ENCODE measurements around the gene EPHB1. TPM values are rescaled to one million over a fixed set of nuclear protein-coding genes. Genes with fewer than 3 reads are reported as not detected.

Gene EPHB1
- total RNA-seq, 2 donors from 2014 or later = 1.3 to 3.5 TPM

DNA sequence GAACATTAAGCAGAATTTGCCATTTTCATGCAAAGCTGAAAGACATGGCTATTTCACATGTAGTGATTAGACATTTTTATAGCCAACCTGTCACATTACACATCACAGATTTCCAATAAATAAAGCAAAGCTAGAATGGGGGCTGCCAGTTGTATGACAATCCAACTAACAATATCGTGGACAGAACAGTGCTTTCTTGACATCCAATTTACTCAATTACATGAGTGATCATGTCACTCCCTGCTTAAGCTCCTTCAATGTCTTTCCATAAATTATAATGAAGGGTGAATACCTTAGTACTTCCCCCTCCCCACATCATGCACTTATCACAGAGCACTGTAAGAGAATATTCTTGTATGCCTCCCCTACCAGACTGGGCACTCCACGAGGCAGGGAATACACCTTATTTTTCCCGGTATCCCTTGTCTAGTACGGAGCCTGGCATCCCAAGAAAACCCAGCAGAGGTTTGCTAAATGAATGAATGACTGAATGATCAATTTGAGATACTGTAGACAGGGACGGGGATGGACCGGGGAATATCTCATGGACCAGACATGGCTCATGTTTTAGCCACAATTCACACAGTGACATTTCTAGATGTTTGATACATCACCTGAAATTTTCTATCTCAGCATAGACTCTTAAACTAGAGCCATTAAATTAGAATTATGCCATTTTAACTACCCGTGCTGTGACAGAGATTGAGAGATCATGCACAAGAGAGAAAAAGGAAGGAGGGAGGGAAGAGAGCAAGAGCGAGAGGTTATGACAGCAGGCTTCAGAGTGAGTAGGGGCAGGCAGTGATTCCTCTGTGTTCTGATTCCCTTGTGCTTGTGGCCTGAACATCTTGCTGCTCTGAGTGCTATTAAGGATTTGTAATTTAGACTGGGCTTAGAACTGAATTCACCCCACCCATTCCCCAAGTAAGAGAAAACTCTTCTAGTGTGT lies 77.7 kb downstream of the EPHB1 start:
- Mint-ChIP-seq H3K4me1 (peaks cover 2% of the 10 kb centered on the region), H3K27me3 (peaks cover 8% of the 10 kb centered on the region), H3K4me3 (no peak overlapping the region), H3K36me3 (ENCODE audit: low read depth) (peaks cover 3% of the 10 kb centered on the region), H3K27ac (no peak overlapping the region)
- no peak for DNase-seq
- no peaks in the 10 kb centered on the region for H3K9me3 ChIP-seq (ENCODE audit: control insufficient read depth, low read length, poor library complexity, severe bottlenecking)
- no peak for ATAC-seq

DNA sequence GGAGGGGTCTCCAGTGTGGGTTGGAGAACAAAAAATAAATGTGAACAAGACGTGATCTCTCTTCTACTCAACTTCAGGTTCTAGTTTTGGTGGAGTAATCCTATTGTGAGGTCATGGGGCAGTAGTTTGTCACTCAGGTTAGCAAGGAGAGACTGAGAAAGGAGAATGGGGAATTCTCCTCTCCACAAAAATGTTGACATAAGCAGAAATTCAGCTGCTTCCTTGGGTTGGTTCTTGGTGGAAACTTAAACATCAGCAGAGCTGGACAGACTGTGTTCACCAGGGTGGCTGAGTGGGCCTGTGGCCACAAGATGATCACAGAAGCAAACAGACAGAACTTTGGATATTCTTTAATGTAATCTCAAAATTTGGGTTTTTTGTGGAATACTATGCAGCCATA lies 78.7 kb downstream of the EPHB1 start:
- Mint-ChIP-seq H3K27ac (no peak overlapping the region), H3K27me3 (peaks cover 12% of the 10 kb centered on the region), H3K36me3 (ENCODE audit: low read depth) (peaks cover 3% of the 10 kb centered on the region), H3K4me1 (peaks cover 2% of the 10 kb centered on the region), H3K4me3 (no peak overlapping the region)
- ATAC-seq (no peak), DNase-seq (no peak)
- no peaks in the 10 kb centered on the region for H3K9me3 ChIP-seq (ENCODE audit: control insufficient read depth, low read length, poor library complexity, severe bottlenecking)

DNA sequence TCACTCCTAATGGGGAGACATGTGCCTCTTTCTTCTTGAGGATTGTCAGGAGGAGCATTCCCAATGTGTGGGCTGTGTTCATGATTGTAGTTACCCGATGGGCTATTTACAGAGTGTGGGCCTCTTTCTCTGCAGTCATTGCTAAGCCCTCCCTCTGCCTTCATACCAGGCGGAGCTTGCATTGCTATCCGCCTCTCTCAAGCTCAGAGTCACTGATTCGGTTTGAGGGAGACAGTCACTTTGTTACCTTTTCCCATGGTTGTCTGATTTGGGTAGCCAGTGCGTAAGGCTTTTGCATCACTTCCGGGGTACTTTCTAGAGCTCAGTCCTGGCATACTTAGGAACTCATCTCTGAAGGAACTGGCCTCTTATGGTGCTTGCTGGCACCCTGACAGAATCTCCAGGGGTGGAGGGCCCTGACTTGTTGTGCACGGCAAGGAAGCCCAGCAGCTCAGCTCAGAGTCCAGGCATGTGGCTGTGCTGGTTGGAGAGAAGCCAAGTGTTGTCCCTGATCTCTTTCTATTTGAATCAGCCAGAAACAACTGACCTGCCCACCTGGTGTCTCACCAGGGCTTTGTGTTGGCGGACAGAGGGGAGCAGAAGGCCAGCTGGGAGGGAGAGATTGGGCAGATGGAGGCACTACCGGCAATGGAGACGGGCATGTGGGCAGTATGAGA lies 79.8 kb downstream of the EPHB1 start:
- Mint-ChIP-seq H3K4me1 (no peaks in the 10 kb centered on the region), H3K4me3 (no peak overlapping the region)

DNA sequence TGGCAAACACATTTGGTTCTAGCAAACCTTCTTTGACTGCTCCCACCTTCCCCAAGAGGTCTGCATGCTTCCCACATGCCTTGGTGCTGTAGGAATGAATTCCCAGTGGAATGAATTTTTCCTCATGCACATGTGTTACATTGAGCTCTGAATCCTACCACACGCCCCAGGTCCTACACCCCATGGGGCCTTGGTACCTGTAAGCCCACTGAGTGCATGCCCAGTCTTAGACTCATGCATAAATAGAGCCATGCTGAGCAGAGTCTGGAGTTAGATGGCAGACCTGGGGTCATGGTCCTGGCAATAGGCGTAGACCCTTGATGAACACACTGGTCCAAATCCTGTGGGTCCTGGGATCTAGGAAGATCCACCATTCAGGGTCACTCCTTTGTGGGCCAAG lies 81.8 kb downstream of the EPHB1 start:
- peaks cover 12% of the 10 kb centered on the region for H3K27me3 Mint-ChIP-seq
- DNase-seq = no peak
- H3K36me3 Mint-ChIP-seq (ENCODE audit: low read depth) = no peaks in the 10 kb centered on the region
- no peak overlapping the region for H3K4me3 Mint-ChIP-seq
- ATAC-seq = no peak
- no peaks in the 10 kb centered on the region for H3K4me1 Mint-ChIP-seq
- H3K9me3 ChIP-seq (ENCODE audit: control insufficient read depth, low read length, poor library complexity, severe bottlenecking) = no peaks in the 10 kb centered on the region
- H3K27ac Mint-ChIP-seq = no peak overlapping the region

More for the DNA sequence above, 79.8 kb downstream of the EPHB1 start:
- Mint-ChIP-seq H3K27ac (no peak overlapping the region), H3K27me3 (peaks cover 15% of the 10 kb centered on the region), H3K36me3 (ENCODE audit: low read depth) (no peaks in the 10 kb centered on the region)
- ATAC-seq (no peak), DNase-seq (no peak)
- no peaks in the 10 kb centered on the region for H3K9me3 ChIP-seq (ENCODE audit: control insufficient read depth, low read length, poor library complexity, severe bottlenecking)

DNA sequence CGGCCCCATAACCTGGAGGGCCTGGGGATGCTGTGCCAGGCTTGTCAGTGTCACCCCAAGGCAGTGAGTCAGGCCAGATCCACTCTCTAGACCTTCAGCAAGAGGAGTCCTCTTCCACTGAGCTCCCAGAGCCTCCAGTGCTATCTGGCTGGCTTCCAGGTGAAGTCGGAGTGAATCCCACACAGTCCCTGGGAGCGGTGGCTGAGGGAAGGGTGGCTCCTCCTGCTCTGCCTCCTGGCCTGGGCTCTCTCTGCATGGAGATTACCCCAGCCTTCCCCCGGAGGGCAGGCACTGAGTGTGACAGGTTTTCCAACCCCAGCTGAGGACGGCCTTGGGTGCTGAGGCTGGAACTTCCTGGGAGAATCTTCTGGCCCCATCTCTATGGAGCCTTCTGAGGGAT lies 82.7 kb downstream of the EPHB1 start:
- no peaks in the 10 kb centered on the region for H3K9me3 ChIP-seq (ENCODE audit: control insufficient read depth, low read length, poor library complexity, severe bottlenecking)
- Mint-ChIP-seq H3K4me3 (no peak overlapping the region), H3K4me1 (no peaks in the 10 kb centered on the region), H3K27ac (no peak overlapping the region), H3K36me3 (ENCODE audit: low read depth) (no peaks in the 10 kb centered on the region), H3K27me3 (peaks cover 7% of the 10 kb centered on the region)
- ATAC-seq (no peak), DNase-seq (no peak)

DNA sequence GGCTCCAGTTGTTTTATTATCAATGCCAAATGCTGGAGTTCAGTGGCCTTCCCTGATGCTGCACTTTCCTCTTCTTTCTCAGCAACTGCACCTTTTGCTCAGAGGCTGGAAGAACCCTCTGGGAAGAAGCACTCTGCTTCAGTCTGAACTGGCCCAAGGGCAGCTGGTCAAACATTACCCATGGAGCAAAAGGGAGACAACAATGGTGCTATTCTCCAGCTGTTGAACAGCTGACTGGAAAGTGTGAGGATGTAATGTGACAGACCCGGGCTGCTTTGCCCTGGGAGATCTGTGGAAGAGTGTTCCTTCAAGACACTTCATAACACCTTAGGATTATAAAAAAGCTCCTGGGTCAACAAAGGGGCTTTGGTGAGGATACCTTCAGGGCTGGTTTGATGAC lies 84.9 kb downstream of the EPHB1 start:
- DNase-seq = no peak
- peaks cover 2% of the 10 kb centered on the region for H3K36me3 Mint-ChIP-seq (ENCODE audit: low read depth)
- ATAC-seq = no peak
- H3K27ac Mint-ChIP-seq = no peak overlapping the region
- H3K9me3 ChIP-seq (ENCODE audit: control insufficient read depth, low read length, poor library complexity, severe bottlenecking) = no peaks in the 10 kb centered on the region
- no peak overlapping the region for H3K4me3 Mint-ChIP-seq
- no peaks in the 10 kb centered on the region for H3K4me1 Mint-ChIP-seq
- H3K27me3 Mint-ChIP-seq = peaks cover 7% of the 10 kb centered on the region

DNA sequence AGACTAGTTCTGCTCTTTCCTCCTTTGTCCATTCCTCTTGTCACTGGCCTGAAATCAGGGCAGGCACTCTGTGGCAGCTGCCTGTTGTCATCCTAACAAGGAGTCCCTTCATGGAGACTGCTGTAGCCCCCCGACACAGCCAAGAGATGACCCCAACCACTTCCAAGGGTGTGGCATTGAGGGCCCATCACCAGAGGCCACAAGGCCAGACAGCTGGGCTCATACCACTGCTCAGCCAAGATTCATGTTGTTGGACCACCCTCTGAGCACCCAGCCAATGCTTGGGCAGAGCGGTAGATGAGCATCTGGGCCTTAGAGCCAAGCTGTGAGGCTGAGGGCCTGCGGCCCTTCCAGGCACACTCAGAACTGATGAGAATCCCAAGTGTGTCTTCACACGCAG lies 85.4 kb downstream of the EPHB1 start:
- no peaks in the 10 kb centered on the region for H3K4me1 Mint-ChIP-seq
- no peak for DNase-seq
- no peak for ATAC-seq
- no peak overlapping the region for H3K4me3 Mint-ChIP-seq
- H3K27ac Mint-ChIP-seq = no peak overlapping the region
- H3K9me3 ChIP-seq (ENCODE audit: control insufficient read depth, low read length, poor library complexity, severe bottlenecking) = no peaks in the 10 kb centered on the region
- peaks cover 7% of the 10 kb centered on the region for H3K27me3 Mint-ChIP-seq
- H3K36me3 Mint-ChIP-seq (ENCODE audit: low read depth) = peaks cover 2% of the 10 kb centered on the region

DNA sequence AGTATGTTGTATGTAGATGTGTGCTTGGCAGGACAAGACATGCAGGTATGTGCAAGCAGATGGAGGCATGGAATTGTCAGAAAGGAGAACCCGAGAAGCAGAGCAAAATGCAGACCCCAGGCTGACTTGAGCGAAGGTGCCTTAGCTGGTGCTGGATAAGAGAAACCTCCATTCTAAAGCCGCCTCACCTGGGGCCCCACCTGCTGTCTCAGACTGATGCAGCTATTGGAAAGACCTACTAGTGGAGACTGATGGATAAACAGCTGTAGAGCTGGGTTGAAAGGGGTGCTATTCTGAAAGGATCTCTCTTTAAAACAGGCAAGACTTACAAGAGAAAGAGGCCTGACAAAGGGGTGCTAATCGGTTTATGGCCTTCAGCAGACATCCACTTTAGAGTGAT lies 86.2 kb downstream of the EPHB1 start:
- H3K36me3 Mint-ChIP-seq (ENCODE audit: low read depth) = peaks cover 2% of the 10 kb centered on the region
- H3K4me3 Mint-ChIP-seq = no peak overlapping the region
- no peak for ATAC-seq

DNA sequence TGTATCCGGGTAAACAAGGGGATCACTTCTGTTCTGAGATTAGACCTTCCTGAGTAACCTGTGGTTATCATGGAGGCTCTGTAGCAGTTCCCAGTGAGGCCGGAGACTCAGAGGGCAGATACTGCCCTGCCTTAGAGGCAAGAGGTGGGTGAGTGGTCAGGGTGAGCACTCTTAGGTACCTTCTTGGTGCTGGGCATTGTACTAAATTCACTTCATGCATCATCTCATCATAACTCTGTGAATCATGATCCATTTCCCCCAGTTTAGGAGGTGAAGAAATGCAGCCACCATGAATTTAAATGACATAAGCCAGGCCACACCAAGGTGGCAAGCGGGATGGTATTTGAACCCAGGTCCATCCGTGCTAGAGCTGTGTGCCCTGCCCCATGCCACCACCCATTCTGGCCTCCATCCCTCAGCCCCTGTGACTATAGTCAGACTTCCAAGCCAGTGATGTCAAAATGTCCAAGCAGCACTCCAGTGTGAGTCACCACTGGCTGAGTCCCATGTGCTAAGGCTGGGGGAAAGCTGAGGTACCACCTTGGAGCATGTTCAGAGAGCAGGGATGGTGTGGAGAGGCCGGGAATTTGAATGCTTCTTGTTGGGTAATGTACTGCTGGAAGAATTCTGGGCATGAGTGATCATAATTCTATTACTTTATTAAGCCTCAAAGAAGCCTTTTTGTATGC lies 88.8 kb downstream of the EPHB1 start:
- ATAC-seq (no peak), DNase-seq (no peak)
- no peaks in the 10 kb centered on the region for H3K9me3 ChIP-seq (ENCODE audit: control insufficient read depth, low read length, poor library complexity, severe bottlenecking)
- Mint-ChIP-seq H3K4me3 (no peak overlapping the region), H3K27me3 (peaks cover 3% of the 10 kb centered on the region), H3K36me3 (ENCODE audit: low read depth) (peaks cover 2% of the 10 kb centered on the region), H3K27ac (no peak overlapping the region), H3K4me1 (no peaks in the 10 kb centered on the region)

More for the DNA sequence above, 86.2 kb downstream of the EPHB1 start:
- Mint-ChIP-seq H3K27ac (no peak overlapping the region), H3K4me1 (no peaks in the 10 kb centered on the region), H3K27me3 (peaks cover 7% of the 10 kb centered on the region)
- no peaks in the 10 kb centered on the region for H3K9me3 ChIP-seq (ENCODE audit: control insufficient read depth, low read length, poor library complexity, severe bottlenecking)
- no peak for DNase-seq

DNA sequence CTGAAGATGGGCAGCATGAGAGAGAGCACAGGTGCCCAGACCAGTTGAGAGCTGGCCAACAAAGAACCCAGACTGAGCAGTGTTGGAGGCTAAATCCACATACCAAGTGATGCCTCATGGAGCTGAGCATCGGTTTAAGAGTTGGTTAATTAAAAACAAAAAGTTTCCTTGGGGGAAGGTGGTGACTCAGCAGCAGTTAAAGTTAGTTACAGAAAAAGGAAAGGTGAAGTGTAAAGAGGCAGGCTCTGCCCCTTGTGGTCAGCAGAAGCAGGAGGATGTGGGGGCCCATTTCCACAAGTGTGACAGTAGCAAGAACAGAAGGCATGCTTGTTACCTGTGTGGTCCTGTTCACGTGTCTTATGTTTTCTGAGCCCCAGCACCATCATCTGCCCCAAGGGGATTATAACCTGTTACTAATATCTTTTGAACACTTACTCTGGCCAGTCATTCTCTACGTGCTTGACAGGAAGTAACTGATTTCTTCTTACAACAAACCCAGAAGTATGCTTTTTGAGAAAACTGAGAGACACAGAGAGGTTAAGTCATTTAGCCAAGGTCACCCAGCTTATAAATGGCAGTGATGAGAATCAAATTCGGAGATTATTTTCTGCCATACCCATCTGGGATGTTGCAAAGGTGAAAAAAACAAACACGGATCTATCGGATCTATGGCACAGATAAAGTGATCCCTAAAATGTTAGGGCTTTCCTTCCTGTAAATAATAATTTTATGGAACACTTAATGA lies 91.0 kb downstream of the EPHB1 start:
- no peak for ATAC-seq
- Mint-ChIP-seq H3K4me1 (no peaks in the 10 kb centered on the region), H3K27me3 (no peaks in the 10 kb centered on the region), H3K4me3 (no peak overlapping the region), H3K27ac (no peak overlapping the region), H3K36me3 (ENCODE audit: low read depth) (peaks cover 2% of the 10 kb centered on the region)
- H3K9me3 ChIP-seq (ENCODE audit: control insufficient read depth, low read length, poor library complexity, severe bottlenecking) = no peaks in the 10 kb centered on the region
- DNase-seq = no peak

DNA sequence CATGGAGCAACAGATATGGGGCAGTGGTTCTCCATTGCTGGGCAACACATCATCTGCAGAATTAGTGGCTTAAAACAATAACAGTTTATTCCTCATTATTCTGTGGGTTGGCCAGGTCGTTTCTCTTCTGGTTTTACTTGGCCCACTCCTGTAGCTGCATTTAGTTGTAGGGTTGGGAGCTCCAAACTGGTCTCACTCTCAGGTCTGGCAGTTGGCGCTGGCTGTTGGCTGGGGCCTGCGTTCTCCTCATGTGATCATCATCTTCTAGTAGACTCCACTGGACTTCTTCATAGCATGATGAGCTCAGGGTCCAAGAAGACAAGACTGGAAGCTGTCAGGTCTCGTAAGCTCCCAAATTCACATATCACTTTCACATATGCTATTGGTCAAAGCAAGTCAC lies 91.9 kb downstream of the EPHB1 start:
- no peak overlapping the region for H3K27ac Mint-ChIP-seq
- peaks cover 2% of the 10 kb centered on the region for H3K36me3 Mint-ChIP-seq (ENCODE audit: low read depth)
- H3K4me1 Mint-ChIP-seq = no peaks in the 10 kb centered on the region
- no peak overlapping the region for H3K4me3 Mint-ChIP-seq
- H3K9me3 ChIP-seq (ENCODE audit: control insufficient read depth, low read length, poor library complexity, severe bottlenecking) = no peaks in the 10 kb centered on the region
- DNase-seq (no peak), ATAC-seq (no peak)
- no peaks in the 10 kb centered on the region for H3K27me3 Mint-ChIP-seq

DNA sequence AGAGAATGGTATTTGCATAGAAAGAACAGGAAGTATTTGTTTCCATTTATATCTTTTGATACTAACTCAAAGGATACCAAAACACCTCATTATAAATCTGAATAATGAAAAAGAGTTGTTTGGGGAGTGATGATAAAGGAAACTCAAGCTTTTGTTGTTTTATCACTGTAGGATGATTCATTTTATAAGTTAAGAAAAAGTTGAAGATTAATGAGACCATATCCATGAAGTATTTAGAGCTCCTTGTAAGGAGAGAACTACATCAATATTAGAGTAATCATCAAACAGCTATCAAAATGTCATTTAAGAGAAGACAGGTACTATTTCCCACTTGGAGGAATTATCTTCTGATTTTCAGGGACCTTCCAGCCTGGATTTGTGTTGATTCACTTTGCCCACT lies 92.5 kb downstream of the EPHB1 start:
- ATAC-seq = no peak
- Mint-ChIP-seq H3K27me3 (no peaks in the 10 kb centered on the region), H3K27ac (no peak overlapping the region), H3K4me3 (no peak overlapping the region), H3K4me1 (no peaks in the 10 kb centered on the region), H3K36me3 (ENCODE audit: low read depth) (peaks cover 2% of the 10 kb centered on the region)
- H3K9me3 ChIP-seq (ENCODE audit: control insufficient read depth, low read length, poor library complexity, severe bottlenecking) = no peaks in the 10 kb centered on the region
- DNase-seq = no peak

DNA sequence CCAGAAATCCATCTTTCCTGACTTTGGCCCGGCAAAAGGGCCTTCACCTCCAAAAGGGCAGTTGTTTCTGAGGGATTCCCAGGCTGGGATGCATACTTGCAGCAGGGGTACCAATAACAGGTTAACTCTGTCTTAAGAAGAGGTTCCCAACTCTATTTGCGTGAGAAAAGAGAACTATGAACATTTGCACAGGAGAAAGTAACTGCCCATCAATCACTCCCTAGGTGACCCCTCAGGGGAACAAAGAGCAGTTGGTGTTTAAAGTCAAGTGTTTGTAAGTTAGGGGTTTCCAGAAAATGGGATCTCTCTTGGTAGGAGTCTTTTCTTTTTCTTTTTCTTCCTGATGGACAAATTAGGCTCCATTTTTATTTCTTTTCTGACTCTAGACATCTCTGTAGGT lies 97.3 kb downstream of the EPHB1 start:
- no peaks in the 10 kb centered on the region for H3K9me3 ChIP-seq (ENCODE audit: control insufficient read depth, low read length, poor library complexity, severe bottlenecking)
- no peak overlapping the region for H3K4me3 Mint-ChIP-seq
- no peak overlapping the region for H3K27ac Mint-ChIP-seq
- peaks cover 4% of the 10 kb centered on the region for H3K27me3 Mint-ChIP-seq
- H3K4me1 Mint-ChIP-seq = no peaks in the 10 kb centered on the region
- peaks cover 3% of the 10 kb centered on the region for H3K36me3 Mint-ChIP-seq (ENCODE audit: low read depth)
- DNase-seq (no peak), ATAC-seq (no peak)
